GDM1 (cell line): ENCODE results near the gene LMBR1L.
"Not testable (repeated sequence)": the region's sequence is repeated elsewhere in the genome, so short reads cannot be mapped to it uniquely, and the experiment has no call there.

ENCODE experiments used
- DNase-seq: peaks from one replicate; lab custom pipeline; 2025; lab: John Stamatoyannopoulos, UW

Gene LMBR1L, protein sequence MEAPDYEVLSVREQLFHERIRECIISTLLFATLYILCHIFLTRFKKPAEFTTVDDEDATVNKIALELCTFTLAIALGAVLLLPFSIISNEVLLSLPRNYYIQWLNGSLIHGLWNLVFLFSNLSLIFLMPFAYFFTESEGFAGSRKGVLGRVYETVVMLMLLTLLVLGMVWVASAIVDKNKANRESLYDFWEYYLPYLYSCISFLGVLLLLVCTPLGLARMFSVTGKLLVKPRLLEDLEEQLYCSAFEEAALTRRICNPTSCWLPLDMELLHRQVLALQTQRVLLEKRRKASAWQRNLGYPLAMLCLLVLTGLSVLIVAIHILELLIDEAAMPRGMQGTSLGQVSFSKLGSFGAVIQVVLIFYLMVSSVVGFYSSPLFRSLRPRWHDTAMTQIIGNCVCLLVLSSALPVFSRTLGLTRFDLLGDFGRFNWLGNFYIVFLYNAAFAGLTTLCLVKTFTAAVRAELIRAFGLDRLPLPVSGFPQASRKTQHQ

DNA sequence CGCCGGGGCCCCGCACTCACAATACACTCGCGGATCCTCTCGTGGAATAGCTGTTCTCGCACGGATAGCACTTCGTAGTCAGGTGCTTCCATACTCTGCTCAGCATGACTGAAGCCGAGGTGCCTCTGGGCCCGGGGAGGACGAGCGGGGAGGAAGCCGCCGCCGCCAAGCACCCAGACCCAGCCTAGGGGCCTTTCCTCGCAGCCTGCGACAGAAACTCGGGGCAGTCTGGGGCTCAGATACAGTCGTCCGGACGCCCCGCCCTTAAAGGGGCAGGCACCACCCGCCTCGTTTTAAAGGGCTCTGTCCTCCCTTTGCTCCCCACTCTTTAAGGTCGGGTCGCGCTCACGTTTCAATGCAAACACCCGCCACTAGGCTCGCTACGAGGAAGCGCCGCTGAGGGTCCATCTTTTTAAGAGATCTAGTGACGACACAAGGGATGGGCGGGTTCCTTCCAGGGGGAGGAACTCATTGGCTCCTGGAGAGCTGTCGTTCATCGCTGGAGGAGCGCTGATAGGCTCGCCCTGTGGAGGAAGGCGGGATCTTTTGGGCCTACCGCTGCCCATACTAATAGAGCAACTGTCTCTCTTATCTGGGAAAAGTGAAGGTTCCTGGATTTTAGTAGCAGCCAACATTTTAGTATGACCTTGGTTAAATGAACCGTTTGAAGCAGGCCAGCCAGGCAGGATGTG, at the start of gene LMBR1L:
Gene LMBR1L, minus strand, starts transcription at position 384 of the 692 bp plus-strand sequence. Its CDS starts 292 bp downstream, at position 92.
- peak; percentile 93 for DNase-seq

DNA sequence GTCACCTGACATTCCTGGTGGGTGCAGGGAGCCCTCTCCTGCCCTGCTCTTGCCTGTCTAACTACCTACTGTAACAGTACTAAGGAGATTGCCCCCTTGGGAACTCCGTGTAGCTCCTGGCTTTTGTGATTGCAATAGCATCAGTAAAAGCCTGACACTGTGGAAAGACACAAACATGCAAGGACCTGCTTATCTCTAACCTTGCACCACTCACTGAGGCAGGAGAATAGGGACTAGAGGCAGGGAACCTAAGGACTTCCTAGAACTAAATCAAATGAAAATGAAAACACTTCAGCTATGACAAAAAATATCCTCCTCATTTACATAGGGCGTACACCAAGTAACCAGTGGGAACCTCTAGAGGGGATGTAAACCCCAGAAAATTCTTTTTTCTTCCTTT, 49.8 kb upstream of the LMBR1L start:
- no peak for DNase-seq

DNA sequence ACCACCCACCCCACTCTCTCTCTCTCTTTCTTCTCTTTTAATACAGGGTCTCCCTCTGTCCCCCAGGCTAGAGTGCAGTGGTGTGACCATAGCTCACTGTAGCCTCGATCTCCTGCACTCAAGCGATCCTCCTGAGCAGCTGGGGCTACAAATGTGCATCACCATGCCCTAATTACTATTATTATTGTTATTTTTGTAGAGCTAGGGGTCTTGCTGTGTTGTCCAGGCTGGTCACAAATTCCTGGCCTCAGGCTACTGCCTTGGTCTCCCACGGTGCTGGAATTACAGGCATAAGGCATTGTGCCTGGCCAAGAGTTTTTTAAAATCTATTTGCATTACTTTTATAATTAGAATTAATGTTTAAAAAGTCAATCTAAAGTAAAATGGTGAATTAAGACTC, 43.6 kb upstream of the LMBR1L start:
- no peak for DNase-seq

DNA sequence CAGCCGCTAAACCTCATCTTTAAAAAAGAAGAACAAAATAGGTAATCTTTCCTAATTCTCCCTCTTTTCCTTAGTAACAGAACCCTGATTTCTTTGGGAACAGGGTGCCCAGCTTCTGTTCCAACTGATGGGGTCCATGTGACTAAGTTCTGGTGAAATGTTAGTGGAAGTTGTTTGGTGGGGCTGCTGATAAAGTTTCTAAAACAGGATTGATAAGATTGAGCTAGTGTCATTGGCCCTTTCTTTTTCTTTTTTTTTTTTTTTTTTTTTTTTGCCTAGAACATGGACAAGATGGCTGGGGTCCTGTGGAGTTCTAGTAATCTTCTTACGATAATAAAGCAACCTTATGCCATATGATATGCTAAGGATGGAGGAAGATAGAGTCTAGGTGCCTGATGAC, 36.7 kb upstream of the LMBR1L start:
- DNase-seq, result no peak

DNA sequence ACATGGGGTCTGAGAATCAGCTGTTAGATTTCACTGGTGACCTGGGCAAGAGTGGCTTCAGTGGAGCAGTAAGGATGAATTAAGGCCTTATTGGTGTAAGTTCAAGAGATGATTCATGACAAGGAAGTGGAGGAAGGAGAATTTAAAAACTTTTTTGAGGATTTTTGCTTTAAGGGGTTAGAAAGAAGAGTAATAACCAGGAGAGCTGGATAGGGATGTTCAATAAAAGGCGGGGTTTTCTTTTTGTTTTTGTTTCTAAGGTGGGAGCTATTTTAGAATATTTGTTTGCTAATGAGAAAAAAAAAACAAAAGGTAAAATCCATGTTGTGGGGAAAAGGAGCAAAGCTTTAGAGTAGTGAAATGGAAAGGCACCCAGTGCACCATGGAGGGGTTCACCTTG, 35.8 kb upstream of the LMBR1L start:
- DNase-seq, result no peak

DNA sequence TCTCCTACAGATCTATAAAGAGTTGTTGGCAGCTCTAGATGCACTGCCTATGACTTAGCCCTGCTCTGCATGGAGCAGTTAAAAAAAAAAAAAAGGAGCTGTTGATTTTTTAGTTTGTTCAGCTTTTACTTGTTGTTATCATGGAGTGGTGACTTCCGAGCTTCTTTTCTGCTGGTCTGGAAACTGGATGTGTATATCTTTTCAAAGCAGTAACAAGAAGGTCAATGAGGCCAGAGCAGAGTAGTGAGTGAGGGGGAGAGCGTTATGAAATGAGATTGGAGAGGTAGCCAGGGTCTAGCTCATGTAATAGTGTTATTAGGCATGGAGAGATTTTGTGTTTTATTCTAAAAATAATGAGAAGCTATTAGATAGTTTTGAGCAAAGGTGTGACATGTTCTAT, 33.7 kb upstream of the LMBR1L start:
- no peak for DNase-seq

DNA sequence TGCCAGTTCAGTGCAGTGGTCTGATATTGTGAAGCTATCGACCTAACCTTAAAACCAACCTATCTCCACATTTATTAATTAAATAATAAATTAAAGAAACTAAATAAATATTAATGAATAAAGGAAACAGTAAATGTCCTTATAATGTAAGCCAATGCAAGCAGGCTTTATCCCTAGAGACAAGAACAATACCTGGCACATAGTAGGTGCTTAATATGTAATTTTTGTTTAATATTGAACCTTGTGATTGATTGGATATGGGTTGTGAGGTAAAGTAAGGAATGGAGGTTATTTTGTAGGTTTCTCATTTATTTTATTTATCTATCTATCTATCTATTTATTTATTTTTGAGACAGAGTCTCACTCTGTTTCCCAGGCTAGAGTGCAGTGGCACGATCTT, 28.4 kb upstream of the LMBR1L start:
- DNase-seq, result no peak

DNA sequence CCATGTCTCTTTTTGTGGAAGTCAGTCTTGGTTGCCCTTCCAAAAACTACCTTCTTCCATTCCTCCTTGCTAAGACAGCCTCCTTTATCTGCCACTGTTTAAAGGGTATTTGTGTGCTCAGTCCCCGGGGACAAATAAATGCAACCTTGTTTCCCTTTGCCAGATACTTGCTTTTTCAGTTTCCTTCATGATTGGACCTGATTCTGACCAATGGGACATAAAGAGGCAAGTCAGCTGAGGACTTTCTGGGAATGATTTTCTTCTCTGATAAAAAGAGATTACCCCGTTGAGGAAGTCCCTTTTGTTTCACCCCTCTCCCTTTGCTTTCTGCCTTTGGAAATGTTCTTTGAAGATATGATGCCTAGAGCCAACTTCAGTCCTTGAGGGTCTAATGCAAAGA, 27.9 kb upstream of the LMBR1L start:
- no peak for DNase-seq

DNA sequence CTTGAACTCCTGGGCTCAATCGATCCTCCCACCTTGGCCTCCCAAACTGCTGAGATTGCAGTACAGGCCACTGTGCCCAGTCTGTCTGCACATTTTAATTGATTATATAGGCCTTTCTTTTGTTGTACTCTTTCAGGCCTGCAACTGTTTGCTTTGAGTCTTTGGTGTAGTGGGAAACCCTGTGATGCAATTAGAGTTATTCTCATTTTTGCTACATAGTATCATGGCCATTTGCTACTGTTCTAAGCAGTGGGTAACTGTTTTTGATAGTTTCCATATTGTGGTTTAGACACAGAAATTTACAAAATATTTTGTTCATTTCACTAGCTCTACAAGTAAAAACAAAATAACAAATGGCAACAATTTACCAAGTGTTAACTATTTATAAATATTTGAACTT, 26.8 kb upstream of the LMBR1L start:
- no peak for DNase-seq

DNA sequence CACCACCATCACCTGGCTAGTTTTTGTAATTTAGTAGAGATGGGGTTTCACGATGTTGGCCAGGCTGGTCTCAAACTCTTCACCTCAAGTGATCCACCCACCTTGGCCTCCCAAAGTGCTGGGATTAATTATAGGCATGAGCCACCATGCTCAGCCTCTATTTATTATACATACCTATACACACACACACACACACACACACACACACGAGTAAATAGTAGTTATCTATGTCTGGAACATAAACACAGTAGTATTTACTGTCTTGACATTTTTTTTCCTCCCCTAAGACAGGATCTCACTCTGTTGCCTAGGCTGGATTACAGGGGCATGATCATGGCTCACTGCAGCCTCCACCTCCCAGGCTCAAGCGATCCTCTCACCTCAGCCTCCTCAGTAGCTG, 26.4 kb upstream of the LMBR1L start:
- DNase-seq, result not testable (repeated sequence)

DNA sequence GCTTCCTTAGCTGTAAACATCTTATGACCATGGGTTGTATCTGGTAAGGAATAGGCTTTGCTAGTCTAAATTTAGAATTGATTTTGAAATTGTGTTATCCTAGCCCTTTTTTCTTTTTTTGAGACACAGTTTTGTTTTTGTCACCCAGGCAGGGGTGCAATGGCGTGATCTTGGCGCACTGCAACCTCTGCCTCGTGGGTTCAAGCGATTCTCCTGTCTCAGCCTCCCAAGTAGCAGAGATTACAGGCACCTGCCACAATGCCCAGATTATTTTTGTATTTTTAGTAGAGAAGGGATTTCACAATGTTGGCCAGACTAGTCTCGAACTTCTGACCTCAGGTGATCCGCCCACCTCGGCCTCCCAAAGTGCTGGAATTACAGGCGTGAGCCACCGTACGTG, 22.9 kb upstream of the LMBR1L start:
- DNase-seq, result no peak

DNA sequence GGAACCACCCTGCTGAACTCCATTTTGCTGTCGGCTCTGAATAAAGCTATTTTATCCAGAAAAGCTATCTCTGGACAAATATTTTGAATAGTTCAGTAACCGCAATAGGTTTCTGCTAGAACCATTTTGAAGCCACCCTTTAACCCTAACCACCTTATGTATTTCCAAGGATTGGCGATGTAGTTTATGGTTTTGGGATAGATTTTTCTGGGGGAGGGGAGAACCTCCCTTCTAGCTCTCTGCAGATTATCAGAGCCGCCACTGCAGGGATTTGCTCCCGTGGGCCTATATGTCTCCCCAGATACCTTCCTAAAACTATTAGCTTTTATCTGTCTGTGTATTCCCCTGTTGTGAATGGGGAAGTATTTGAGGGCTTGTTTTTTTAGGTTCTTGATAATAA, 22.4 kb upstream of the LMBR1L start:
- DNase-seq, result no peak

DNA sequence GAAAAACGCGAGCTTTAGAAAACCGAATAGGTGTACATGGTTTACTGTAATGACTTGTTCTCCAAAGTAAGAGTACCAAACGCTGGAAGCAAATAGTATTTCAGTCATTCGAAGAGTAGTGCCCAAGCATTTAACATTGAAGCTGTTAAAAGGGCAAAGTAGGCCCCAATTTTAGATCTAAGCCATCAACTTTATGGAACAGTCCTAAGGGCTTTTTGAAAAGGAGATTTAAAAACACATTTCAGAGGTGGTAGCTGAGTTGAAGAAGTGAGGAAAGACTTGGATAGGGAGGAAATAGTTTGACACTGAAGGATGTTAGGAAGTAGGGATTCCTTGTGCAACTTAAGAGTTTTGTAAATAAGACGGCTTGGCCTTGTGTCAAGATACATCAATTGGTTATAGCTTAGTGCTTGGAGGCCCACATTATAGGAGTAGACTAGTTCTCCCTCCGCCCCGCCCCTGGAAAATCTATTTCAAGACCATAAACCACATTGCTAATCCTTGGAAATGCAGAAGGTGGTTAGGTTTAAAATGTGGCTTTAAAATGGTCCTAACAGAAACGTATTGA, 21.3 kb upstream of the LMBR1L start:
- no peak for DNase-seq

DNA sequence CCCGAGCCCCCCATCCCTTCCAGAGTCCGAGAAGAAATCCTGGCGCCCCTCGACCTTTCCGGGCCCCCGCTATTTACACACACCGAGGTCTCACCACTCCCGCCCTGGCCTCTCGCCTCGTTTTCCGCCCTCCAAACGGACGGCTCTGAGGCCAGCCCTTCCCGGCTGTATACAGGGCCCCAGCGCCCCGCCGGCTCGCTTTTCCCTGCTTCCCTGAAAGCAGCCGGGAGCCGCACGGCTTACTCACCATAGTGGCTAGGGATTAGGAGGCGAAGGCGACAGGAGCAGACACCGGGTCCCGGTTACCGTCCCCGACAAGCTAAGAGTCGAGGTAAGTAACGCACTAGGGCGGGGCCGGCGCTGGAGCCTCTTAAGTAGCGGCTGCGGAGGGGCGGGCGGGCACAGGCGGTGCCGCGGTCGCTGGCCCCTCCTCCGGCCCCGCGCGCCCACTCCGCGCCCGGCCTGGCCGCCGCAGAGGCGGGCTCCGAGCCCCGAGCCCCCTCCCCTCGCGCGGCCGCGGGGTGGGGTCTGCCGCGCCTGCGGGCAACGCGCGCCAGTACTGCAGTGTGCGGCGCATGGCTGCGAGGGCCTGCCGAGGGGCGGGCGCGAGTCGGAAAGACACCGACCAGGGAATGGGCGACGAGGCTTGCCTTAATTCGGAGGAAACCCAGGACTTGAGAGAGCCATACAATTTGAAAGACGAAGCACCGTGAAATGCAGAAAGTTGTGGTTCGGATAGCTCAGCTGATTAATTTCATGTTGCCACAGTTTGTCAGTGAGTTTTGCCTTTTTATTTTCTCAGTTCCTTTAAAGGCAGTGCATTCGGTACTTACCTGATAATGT, 20.6 kb upstream of the LMBR1L start, which contains the start of gene TUBA1B:
Gene TUBA1B, minus strand, starts transcription at position 345 of the 843 bp plus-strand sequence. Its CDS starts 95 bp downstream, at position 250.
- peak; percentile 95 for DNase-seq

DNA sequence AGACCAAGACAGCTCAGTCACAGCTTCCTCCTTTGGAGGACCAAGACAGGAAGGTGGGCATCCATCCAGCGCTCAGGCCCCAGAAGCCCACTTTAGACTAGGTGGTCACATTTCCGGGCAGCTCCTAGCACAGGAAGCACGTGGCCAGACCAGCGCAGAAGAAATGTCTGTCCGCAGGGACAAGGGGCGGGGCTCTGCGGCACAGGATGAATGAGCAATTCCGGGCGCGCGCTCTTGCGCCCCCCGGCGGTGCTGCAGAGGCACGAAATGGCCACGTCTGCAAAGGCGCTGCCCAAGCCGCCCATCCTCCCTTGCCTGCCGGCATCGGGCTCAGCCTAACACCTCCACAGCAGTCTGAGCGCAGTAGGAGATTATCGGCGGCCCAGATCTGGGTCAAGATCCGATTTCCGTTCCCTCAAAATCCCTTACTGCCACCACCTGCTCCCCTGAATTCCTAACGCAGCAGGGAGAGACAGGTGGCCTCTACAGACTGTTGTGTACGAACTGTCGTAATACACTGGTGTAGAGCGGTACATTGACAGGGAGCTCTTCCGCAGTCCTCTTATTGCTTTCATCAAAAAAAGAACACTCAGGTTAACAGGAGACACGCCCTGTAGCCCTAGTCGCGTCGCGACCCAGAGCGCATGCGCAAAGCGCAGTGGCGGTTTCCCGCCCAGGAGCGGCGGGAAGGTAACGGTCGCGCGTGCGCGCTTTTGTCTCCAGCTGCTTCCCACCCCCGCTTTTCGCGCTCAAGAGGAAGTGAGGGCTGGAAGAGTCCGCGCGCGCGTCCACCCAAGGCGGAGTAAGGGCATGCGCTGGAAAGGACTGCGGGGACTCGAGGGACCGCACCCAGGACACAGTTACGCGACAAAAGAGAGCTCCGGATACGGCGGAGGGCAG, 19.8 kb upstream of the LMBR1L start:
- peak; percentile 90 for DNase-seq

DNA sequence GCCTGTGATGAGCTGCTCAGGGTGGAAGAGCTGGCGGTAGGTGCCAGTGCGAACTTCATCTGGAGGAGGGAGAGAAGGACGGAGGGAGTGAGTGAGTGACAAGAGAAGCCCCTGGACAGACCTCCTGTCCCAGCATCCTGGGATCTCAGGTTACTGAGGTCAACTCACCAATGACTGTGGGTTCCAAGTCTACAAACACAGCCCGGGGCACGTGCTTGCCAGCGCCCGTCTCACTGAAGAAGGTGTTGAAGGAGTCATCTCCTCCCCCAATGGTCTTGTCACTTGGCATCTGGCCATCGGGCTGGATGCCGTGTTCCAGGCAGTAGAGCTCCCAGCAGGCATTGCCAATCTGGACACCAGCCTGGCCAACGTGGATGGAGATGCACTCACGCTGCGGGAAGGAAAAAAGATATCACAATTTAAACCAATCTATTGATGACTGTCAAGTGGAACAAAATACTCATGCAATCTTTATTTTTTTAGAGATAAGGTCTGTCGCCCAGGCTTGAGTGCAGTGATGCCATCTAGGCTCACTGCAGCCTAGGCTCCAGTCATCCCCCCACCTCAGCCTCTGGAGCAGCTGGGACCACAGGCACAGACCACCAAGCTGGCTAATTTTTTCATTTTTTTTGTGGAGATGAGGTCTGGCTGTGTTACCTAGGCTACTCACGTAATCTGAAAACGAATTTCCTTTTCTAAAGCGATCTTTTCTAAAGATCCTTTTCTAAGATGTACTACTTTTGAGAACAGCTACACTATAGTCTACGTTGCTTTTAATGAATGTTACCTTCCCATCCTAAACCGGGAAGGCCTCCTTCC, 18.9 kb upstream of the LMBR1L start:
- DNase-seq, result no peak

DNA sequence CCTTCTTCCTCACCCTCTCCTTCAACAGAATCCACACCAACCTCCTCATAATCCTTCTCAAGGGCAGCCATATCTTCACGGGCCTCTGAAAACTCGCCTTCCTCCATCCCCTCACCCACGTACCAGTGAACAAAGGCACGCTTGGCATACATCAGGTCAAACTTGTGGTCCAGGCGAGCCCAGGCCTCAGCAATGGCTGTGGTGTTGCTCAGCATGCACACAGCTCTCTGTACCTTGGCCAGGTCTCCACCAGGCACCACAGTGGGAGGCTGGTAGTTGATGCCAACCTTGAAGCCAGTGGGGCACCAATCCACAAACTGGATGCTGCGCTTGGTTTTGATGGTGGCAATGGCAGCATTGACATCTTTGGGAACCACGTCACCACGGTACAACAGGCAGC, 17.3 kb upstream of the LMBR1L start:
- DNase-seq, result not testable (repeated sequence)

DNA sequence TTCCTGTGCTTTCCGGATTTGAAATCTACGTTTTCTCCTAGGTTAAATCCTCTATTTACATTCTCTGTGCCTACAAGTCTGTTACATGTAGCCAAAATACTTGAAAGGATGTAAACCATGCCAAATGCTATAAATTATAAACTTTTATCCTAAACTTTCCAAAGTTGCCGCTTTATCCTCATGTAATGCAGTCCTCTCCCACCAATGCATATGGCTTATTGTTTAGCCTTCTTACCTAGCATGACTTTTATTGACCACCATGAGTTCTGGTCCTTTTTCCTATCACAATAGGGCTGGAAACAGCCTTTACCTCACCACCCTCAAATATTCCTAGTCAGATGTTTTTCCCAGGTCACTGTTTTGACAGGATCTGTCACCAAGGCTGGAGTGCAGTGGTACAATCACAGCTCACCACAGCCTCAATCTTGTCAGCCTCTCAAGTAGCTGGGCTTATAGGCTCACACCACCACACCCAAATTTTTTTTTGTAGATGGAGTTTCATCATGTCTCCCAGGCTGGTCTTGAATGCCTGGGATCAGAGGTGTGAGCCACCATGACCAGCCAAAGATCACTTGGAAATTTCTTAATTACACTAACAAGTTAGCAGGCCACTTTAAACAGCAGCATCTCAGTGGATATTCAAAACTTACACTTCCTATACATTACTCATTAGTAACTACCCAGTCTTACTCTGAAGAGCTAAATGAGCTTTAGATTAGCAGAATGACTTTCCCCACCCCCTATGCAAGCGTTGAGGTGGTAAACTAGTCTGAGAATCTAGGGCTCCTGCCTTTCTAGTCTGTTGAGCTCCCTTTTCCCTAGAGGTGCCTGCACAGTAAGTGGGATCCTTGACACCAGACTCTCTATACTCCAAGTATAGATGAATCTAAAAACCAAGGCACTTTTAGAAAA, 16.5 kb upstream of the LMBR1L start:
- no peak for DNase-seq
